CD14-positive monocyte (primary cell): ENCODE data around the gene CNIH1. TPM values are rescaled to one million over a fixed set of nuclear protein-coding genes. Genes with fewer than 3 reads are reported as not detected.

Experiments used
- DNase-seq, 3 donors: peaks; one replicate each; pipeline ENCODE4 v3.0.0-alpha.2; 2011 to 2022
- H2AFZ ChIP-seq: 2 replicates; pipeline ENCODE4 v1.6.0; 2012; ENCODE audit warnings: mild to moderate bottlenecking, low read depth, low read length, inconsistent platforms; ENCODE audit not compliant: insufficient read depth, poor library complexity, severe bottlenecking
- H3K27ac ChIP-seq, 2 donors: 1 replicate in 1 of 2; 2 replicates in 1 of 2; pipeline ENCODE4 v1.5.1; 2012 to 2013; ENCODE audit warnings: low read length in 2 of 2, control low read depth in 1 of 2, inconsistent platforms in 1 of 2, low read depth in 1 of 2, mild to moderate bottlenecking in 1 of 2
- H3K27me3 ChIP-seq, 2 donors: one replicate each; pipeline versions ENCODE4 v1.6.0 to v1.6.1; 2011 to 2013; ENCODE audit warnings: low read length in 2 of 2; ENCODE audit not compliant: control insufficient read depth in 2 of 2, insufficient read depth in 2 of 2
- H3K36me3 ChIP-seq, 2 donors: replicated peaks in 1 of 2; 1 replicate in 1 of 2; 2 replicates in 1 of 2; pipeline versions ENCODE4 v1.5.1 to v1.6.1; 2012 to 2013; ENCODE audit warnings: low read length in 2 of 2, control low read depth in 1 of 2, inconsistent platforms in 1 of 2, mild to moderate bottlenecking in 1 of 2; ENCODE audit not compliant: insufficient read depth in 2 of 2, control insufficient read depth in 1 of 2
- H3K4me1 ChIP-seq, 2 donors: 1 replicate in 1 of 2; 2 replicates in 1 of 2; pipeline versions ENCODE4 v1.5.1 to v1.6.1; 2012 to 2013; ENCODE audit warnings: low read length in 2 of 2, control low read depth in 1 of 2, inconsistent platforms in 1 of 2, mild to moderate bottlenecking in 1 of 2, moderate library complexity in 1 of 2; ENCODE audit not compliant: insufficient read depth in 2 of 2, control insufficient read depth in 1 of 2
- H3K4me2 ChIP-seq: replicated peaks from 2 replicates; pipeline ENCODE3; 2012; ENCODE audit warnings: low read length, moderate library complexity, mild to moderate bottlenecking; ENCODE audit not compliant: poor library complexity, severe bottlenecking; ENCODE audit errors: extremely low read depth
- H3K4me3 ChIP-seq, 3 experiments: fragments of 200-600 bp in 1 of 3; sonication (generic) in 1 of 3; replicated peaks in 1 of 3; 1 replicate in 2 of 3; 2 replicates in 1 of 3; pipeline ENCODE4 v1.5.1; 2011 to 2013; ENCODE audit warnings: low read length in 3 of 3, mild to moderate bottlenecking in 3 of 3, control low read depth in 2 of 3, low read depth in 2 of 3, inconsistent platforms in 1 of 3, moderate library complexity in 1 of 3
- H3K79me2 ChIP-seq: 2 replicates; pipeline ENCODE4 v1.6.0; 2012; ENCODE audit warnings: mild to moderate bottlenecking, control low read depth, inconsistent platforms, low read length, moderate library complexity; ENCODE audit not compliant: insufficient read depth
- H3K9ac ChIP-seq: 2 replicates; pipeline ENCODE4 v1.6.0; 2017; ENCODE audit warnings: low read length, mild to moderate bottlenecking; ENCODE audit not compliant: insufficient read depth, poor library complexity, severe bottlenecking
- H3K9me3 ChIP-seq, 2 donors: replicated peaks in 1 of 2; 1 replicate in 1 of 2; 2 replicates in 1 of 2; pipeline versions ENCODE4 v1.5.1 to v1.6.1; 2012 to 2013; ENCODE audit warnings: low read length in 2 of 2, control low read depth in 1 of 2; ENCODE audit not compliant: control insufficient read depth in 1 of 2, insufficient read depth in 1 of 2
- H4K20me1 ChIP-seq: 2 replicates; pipeline ENCODE4 v1.6.0; 2012; ENCODE audit warnings: mild to moderate bottlenecking, low read length, control low read depth, moderate library complexity; ENCODE audit not compliant: insufficient read depth
- H3K27ac Mint-ChIP-seq, 7 donors: one replicate each; pipeline ENCODE4 v1.8.0; 2020; ENCODE audit warnings: mild to moderate bottlenecking in 7 of 7, mixed read lengths in 7 of 7, moderate library complexity in 6 of 7, inconsistent platforms in 2 of 7
- H3K27me3 Mint-ChIP-seq, 3 donors: one replicate each; pipeline ENCODE4 v1.8.0; 2021 to 2022; ENCODE audit warnings: low read depth in 3 of 3, mild to moderate bottlenecking in 3 of 3, mixed read lengths in 3 of 3, moderate library complexity in 3 of 3, inconsistent platforms in 1 of 3
- H3K36me3 Mint-ChIP-seq, 2 donors: one replicate each; pipeline ENCODE4 v1.8.0; 2020; ENCODE audit warnings: mixed read lengths in 2 of 2, inconsistent platforms in 1 of 2, mild to moderate bottlenecking in 1 of 2
- H3K4me1 Mint-ChIP-seq: one replicate; pipeline ENCODE4 v1.8.0; 2020; ENCODE audit warnings: mild to moderate bottlenecking, mixed read lengths
- H3K4me3 Mint-ChIP-seq, 2 donors: one replicate each; pipeline ENCODE4 v1.8.0; 2020; ENCODE audit warnings: mild to moderate bottlenecking in 2 of 2, mixed read lengths in 2 of 2, moderate library complexity in 1 of 2
- H3K9me3 Mint-ChIP-seq, 7 donors: one replicate each; pipeline ENCODE4 v1.8.0; 2020 to 2022; ENCODE audit warnings: mixed read lengths in 7 of 7, mild to moderate bottlenecking in 6 of 7, moderate library complexity in 6 of 7, inconsistent platforms in 2 of 7
- CTCF ChIP-seq: fragments of 200-600 bp; IDR thresholded peaks from one replicate; pipeline ENCODE4 v1.8.0; 2022; ENCODE audit warnings: antibody characterized with exemption, mild to moderate bottlenecking
- WGBS: methylation state at CpG from one replicate; pipeline ENCODE4 v1.1.5; 2013; ENCODE audit warnings: missing lambda C conversion rate; ENCODE audit not compliant: insufficient coverage; 5-methylcytosine and 5-hydroxymethylcytosine counted together
- intact Hi-C, 2 donors: fragments of 100-400 bp; cut with micrococcal nuclease; formaldehyde crosslinking; loops; one replicate each; pipeline versions ENCODE4 v1.15.0 to v1.15.1; 2023
- polyA plus RNA-seq, 3 donors: library from polyadenylated mRNA; depleted of rRNA in 1 of 3; unstranded in 2 of 3; stranded (reverse) in 1 of 3; fragments of 300-500 nt in 2 of 3; fragments of >200 nt in 1 of 3; fragmentation: Illumina TruSeq in 2 of 3; gene quantifications; 1 replicate in 2 of 3; 2 replicates in 1 of 3; pipeline ENCODE4 v1.2.3, GENCODE V29; 2012 to 2021

CNIH1 gene
- polyA plus RNA-seq, 3 donors, result 109 to 162 (median 138) TPM

- Mint-ChIP-seq H3K27ac (no peak overlapping the region), H3K4me3 (no peak overlapping the region), H3K27me3 (no peaks in the 10 kb centered on the region), H3K9me3 (peaks cover 0 to 1% (median 0%) of the 10 kb centered on the region in 7 donors), H3K36me3 (peaks cover 44 to 47% of the 10 kb centered on the region in 2 donors), H3K4me1 (peaks cover 2% of the 10 kb centered on the region)
- Histone ChIP-seq H3K9me3 (no peaks in the 10 kb centered on the region), H4K20me1 (no peaks in the 10 kb centered on the region), H3K79me2 (peaks cover 4% of the 10 kb centered on the region), H2AFZ (no peak overlapping the region), H3K27ac (no peak overlapping the region), H3K9ac (no peak overlapping the region), H3K4me2 (no peak overlapping the region), H3K27me3 (no peaks in the 10 kb centered on the region), H3K36me3 (peaks cover 53 to 79% of the 10 kb centered on the region in 2 donors), H3K4me1 (no peaks in the 10 kb centered on the region), H3K4me3 (no peak overlapping the region)
- no CpG with 5 or more reads among the region's 2 CpGs for WGBS
- intact Hi-C loops, result no loop called here
- no peak for DNase-seq
- no peak for TF ChIP-seq CTCF
Measured at GRCh38 chr14:54425068-54425467, 16.1 kb downstream of the CNIH1 start.

GRCh38 chr14:54424479-54424901, 16.7 kb downstream of the CNIH1 start:
- Mint-ChIP-seq H3K4me3 (no peak overlapping the region), H3K36me3 (peaks cover 38 to 42% of the 10 kb centered on the region in 2 donors), H3K4me1 (peaks cover 2% of the 10 kb centered on the region), H3K27ac (no peak overlapping the region), H3K27me3 (no peaks in the 10 kb centered on the region), H3K9me3 (peaks cover 0 to 1% (median 0%) of the 10 kb centered on the region in 7 donors)
- Histone ChIP-seq H2AFZ (no peak overlapping the region), H3K4me2 (no peak overlapping the region), H4K20me1 (no peaks in the 10 kb centered on the region), H3K4me1 (no peaks in the 10 kb centered on the region), H3K4me3 (no peak overlapping the region), H3K9me3 (no peaks in the 10 kb centered on the region), H3K9ac (no peak overlapping the region), H3K27ac (no peak overlapping the region), H3K27me3 (no peaks in the 10 kb centered on the region), H3K79me2 (no peaks in the 10 kb centered on the region), H3K36me3 (peaks cover 48 to 78% of the 10 kb centered on the region in 2 donors)
- no peak for DNase-seq
- no peak for TF ChIP-seq CTCF
- intact Hi-C loops, result no loop called here
- WGBS, result no CpG with 5 or more reads among the region's 4 CpGs
